ENCODE results near the gene IGFBP5.

DNA sequence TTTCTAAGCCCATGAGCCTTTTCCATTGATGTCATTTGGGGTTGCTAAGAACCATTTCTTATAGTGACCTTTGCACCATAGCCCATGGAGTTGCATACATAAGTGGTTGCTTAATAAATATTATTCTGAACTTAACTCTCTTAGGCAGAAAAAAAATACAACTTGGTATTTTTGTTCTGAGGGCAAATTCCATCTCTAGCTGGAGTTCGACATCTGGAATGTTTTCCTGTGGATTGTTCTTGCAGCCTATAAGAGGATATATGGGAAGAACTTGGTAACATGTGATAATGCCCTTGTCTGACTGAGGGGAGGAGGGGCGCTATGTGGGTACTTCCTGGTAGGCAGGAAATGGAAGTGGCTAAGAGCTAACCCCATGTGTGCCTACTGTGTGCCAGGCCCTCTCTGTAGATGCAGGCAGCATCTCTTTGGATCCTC is 41.4 kb downstream of the IGFBP5 start:
- TF ChIP-seq, protein P1, sequence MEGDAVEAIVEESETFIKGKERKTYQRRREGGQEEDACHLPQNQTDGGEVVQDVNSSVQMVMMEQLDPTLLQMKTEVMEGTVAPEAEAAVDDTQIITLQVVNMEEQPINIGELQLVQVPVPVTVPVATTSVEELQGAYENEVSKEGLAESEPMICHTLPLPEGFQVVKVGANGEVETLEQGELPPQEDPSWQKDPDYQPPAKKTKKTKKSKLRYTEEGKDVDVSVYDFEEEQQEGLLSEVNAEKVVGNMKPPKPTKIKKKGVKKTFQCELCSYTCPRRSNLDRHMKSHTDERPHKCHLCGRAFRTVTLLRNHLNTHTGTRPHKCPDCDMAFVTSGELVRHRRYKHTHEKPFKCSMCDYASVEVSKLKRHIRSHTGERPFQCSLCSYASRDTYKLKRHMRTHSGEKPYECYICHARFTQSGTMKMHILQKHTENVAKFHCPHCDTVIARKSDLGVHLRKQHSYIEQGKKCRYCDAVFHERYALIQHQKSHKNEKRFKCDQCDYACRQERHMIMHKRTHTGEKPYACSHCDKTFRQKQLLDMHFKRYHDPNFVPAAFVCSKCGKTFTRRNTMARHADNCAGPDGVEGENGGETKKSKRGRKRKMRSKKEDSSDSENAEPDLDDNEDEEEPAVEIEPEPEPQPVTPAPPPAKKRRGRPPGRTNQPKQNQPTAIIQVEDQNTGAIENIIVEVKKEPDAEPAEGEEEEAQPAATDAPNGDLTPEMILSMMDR (IDR thresholded peaks at IDR 0.05) = no peak
- no peak for TF ChIP-seq EZH2 (IDR thresholded peaks at IDR 0.05; ENCODE audit: borderline replicate concordance, insufficient read depth, low read depth, low read length, poor library complexity, severe bottlenecking)

All from B cell (primary cell).